Activated naive CD4-positive, alpha-beta T cell (primary cell): ENCODE measurements around the gene MAML3.

Experiments
- DNase-seq, 4 experiments: peaks; one replicate each; lab custom pipeline; 2025; lab: John Stamatoyannopoulos, UW

The MAML3 gene

DNA sequence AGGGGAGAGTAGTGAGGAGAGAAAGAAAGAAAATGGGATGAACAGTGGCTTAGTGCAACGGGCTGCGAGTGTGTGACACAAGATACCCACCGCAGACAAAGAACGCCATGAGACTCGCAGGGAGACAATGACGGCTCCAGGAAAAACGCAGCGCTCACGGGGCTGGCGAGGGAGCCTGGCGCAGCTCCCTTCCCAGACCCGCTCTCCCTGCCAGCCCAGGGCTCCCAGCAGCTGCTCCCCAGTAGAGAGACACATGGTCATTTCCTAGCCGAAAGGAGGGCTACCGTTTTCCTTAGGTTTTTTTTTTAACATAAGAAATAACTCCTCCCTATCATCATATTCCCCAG lies 149.5 kb downstream of the MAML3 start:
- DNase-seq: no peak

DNA sequence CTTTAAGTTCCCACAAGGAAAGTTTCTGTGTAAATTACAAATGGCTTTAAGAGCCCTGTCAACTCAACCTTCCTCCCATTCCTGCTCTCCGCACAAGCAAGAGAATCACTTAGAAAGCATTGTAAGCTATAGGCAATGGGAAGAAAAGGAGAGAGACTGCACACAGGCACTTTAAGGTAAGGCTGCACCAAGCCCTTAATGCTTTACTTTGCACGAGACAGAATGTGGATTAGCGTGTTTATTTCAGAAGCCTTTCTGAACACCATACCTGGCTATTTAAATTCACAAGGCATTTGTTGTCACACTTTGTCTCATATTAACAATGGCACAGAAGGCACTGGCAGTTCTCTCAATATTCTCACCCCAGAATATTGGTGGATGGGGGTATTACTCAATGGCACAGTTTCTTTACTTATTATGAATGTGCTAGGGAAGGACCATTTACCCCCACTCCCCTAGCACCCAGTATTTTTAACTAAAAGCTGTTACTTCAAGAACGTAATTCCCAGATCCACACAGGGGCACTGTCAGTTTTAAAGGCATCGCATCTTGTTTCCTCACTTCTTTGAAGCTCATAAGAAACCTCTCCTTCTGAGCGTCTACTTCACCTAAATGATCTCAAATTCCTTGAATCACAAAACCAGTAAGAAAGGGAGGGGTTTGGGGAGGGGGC lies 150.0 kb downstream of the MAML3 start:
- no peak for DNase-seq

DNA sequence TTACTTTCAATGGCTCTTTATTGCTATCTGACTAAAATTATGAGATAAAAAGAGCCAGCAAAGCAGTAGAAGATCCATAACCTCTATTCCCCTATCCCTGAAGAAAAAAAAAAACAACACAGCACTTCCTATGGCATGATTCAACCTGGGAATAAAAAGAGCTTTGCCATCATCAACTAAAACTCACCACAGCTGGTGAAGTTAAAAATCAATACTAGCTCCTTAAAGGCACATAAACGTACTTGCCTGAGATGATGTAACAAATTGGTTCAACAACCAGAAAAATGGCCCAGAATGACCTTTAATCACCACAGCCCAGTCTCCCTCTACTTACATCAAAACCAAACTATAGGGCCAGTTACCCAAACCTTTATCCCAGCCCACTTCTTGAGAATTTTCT lies 153.8 kb downstream of the MAML3 start:
- no peak for DNase-seq

DNA sequence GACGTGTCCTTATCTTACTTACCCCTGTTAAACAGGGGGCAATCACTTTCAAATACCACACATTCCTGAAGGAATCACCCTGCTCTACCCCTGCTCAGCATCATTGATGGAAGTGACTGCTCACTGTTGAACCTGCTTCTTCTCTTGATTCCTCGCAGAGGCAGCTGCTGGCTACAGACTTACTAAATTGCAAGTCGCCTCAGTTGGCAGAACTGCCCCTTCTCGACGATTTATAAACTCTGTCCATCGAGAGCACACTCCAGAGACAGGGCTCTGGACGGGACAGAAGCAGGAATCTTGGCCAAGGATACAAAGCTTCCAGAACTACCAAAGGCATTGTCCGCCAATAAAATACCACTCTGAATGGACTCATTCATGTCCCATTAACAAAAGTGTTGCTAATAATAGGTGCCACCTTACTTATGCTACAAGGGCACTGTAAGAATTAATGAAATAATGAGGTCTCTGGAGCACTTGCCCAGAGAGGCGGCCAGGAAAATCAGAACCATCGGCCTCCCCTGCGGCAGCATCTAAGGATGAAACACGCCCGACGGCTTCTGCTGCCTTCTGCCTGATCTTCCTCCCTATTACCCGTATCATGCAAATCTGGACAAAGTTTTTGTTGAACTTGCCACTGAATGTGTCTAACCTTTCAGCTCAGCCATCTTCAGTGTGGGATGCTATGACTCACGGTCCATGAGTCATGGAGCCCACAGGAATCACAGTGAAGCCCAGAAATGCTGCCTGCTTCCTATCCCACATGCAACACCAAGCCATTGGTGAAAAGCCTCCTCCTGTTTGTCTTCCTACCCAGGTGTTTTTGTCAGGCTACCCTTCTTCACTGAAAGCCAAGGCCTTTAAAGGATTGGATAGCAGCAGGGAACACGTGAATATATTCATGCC lies 164.9 kb downstream of the MAML3 start:
- no peak for DNase-seq

DNA sequence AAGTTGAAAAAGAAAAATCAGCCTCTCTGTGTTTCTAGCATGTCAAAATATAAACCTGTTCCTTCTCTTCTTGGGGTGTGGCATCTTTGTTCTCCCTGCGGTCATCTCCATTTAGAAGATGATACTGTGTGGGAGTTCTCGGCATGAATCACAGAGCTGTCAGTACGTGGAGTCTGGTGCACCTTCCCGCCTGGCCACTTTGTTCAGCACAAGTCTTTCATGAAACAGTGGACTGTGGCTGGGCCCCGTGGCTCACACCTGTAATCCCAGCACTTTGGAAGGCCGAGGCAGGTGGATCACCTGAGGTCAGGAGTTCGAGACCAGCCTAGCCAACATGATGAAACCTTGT lies 166.5 kb downstream of the MAML3 start:
- DNase-seq: no peak

DNA sequence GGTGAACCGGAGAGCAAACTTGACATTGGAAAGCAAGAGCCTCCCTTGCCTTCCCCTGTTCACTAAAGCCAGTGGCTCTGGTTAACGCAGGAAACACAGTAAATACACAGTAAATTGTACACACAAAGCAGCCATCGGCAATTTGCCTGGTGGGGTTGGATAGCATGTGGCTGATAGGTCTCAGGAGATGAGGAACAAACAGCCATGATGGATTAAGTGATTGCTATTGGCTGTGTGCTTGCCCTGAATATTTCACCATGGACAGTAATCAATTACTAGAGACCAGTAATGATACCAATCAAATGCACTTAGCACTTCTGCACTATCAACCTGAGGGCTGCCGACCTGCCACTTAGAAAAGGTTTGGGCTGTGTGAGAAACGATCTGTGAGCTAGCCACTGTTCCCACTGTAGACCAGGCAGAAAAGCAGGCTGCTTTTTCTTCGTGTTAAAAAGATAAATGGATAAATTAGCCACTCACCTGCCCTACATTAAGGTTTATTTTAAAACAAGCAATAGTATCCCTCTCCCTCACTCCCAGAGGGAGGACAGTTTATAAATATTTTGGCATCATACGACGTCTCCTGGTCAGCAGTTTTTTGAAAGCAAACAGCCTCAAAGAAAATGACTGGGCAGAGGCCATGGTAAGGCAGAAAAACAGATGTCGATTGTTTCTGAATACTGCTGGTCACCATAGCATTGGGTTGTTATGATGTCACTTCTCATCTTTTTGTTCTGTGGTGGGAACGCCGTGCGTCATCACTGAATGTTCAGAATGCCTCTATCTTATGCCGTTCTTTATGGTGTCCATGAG lies 167.1 kb downstream of the MAML3 start:
- no peak for DNase-seq

DNA sequence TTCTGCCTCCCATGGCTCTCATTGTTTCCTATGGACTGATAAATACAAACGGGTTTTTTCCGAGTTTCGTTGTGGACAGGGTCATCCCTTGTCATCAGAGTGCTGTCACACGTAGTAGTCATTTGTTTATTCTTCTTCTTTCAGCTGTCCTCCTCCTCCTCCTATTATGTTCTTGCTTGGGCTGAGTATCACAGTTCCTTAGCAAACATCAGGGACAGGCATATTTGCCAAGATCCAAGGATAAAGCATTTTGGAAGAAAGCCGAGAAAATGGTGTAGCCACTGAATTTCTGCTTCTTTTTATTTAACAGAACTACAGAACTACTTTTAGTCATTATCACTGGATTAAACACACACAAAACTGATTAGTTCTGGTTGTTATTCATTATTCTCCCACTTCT lies 167.9 kb downstream of the MAML3 start:
- DNase-seq: no peak

DNA sequence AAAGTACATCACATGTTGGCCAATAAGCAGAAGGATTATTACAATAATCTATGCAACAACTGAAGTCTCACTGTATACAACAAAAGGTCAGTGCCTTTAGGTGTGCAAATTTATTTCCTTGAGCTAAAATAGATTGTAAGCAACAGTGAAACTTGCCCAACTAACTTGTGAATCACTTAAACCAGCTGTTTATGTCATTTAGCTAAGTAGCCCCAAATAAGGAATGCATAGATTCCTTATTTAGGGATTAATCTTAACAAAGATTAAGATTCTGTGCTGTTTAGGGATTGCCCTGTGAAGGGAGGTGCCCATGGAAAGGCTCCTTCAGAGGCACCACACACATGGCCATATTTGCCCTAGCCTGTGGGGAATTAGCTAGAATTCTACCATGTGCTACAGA lies 168.6 kb downstream of the MAML3 start:
- DNase-seq: no peak

DNA sequence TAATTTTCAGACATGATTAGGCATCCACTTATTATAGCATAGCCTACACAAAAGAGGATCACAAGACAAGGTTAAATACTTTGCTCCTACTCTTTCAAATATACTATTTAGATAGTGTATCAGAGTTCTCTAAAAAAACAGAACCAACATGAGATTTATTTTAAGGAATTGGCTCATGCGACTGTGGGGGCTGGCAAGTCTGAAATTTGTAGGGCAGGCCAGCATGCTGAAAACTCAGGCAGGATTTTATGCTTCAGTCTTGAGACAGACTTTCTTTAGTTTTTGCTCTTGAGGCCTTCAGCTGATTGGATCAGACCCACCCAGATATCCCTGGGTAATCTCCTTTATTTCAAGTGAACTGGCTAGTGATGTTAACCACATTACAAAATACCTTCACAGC lies 169.5 kb downstream of the MAML3 start:
- no peak for DNase-seq

DNA sequence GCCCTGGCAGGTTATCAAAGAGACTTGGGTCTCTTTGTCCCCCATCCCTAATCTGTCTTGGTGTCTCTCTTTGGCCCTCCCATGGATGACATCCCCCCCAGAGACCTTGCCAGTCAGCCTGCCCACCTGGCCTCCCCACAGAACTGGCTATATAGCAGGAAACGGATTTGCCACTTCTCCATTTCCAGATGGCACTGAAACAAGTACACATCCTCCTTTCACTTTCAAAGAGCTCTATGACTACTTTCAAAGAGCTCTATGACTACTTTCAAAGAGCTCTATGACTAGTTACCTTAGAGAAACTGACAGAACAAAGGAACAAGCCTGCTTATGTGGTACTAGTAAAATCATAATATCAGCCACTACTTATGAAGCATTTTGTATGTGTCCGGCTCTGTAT lies 175.3 kb downstream of the MAML3 start:
- DNase-seq: no peak

DNA sequence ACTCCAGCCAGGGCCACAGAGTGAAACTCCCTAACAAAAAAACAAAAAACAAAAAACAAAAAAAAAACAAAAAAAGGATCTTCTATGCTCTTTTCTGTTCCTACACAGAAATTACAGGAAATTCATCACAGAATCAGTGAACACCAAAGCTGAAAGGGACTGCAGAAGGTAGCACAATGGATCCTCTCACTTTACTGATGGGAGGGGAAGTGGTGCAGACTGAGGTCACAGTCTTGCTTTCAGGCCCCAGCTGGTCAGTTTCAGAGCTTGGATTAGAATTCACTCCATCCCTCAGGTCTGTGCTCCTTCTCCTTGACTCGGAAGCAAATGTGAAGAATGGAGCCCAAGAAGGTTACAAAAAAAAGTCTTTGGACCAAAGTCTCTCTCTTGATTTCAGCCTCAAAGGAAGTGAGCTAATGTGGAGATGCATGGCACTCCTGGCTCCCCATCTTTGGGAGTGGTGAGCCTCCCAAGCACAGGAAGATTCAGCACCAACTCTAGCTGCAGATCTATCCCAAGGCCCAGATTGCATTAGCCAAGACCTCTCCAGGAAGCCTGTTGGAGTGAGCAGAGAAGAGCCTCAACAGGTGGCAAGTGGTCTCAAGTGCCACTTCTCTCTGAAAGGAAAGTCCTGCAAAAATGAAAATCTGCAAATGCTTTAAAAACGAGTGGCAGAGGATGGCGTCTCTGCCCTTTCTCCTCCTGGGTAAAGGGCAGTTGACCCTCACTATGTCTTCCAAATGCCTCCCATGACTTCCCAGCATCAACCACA lies 176.0 kb downstream of the MAML3 start:
- DNase-seq: no peak

DNA sequence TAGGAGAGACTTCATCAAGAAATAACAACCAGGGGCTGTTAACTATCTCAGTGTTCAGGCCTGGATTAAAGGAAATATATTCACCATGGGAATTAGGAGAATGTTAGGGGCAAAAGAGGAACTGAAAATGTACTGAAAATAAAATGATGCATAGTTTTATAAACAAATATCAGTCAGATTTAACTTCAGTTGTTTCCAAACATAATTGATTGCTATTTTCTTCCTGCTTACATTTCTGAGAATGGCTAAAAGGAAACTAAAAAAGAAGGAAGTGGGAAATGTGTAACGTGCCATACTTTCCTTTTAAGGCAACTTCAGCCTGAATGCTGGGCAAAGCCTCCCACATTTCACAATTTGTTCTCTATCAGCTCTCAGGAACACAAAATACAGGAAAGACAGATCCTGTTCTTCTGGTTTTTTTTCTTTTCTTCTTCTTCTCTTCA lies 178.1 kb downstream of the MAML3 start:
- DNase-seq: no peak

DNA sequence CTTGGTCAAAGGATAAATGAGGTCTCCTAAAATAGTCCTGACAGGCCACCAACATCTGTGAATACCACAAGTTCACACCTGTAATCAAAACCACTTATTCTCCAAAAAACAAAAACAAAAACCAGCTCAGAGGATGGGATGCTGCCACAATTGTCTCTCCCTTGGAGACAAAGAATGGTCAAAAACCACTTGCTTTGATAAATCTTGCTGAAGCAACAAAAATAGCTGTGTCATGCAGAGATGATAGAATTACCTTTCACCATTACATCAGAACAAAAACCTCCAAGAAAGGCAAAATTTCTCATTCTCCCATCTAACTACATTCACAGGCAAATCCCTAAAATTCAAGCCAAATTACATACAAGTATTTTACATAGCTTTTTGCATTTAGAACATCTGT lies 180.4 kb downstream of the MAML3 start:
- no peak for DNase-seq

DNA sequence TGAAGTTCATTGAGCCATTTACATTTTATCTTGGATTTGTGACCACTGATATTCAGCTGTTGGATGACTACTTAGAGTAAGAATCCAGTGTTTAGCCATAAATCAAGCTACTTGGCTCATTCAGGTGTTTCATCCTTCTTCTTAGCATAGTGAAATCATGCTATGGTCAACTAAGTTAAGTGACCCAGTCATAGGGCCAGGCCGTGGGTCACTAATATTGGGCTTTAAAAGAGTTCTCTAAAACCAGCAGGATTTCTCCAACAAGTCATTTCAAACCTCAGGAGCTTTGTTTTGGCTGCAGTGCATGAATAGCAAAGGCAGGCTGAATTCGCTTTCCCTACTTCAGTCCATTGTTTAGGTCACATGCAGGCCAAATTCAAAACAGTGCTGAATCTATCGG lies 181.0 kb downstream of the MAML3 start:
- DNase-seq: no peak

DNA sequence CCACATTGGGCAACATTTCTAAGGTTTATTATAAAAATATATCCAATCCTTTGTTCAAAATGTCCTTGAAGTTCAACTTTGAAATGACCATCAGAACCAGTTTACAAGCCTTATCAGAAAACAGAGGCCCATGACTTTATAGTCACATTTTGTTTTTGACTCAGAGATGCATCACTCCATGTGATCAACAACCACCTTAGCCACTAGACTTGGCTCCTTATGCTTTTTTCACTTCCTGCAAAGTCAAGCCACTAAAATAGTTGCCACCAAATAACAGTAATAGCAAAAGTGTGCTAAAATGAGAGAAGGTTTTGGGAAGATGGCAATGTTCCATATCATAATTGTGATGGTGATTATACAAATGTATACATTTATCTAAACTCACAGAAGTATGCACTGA lies 181.7 kb downstream of the MAML3 start:
- DNase-seq: no peak

DNA sequence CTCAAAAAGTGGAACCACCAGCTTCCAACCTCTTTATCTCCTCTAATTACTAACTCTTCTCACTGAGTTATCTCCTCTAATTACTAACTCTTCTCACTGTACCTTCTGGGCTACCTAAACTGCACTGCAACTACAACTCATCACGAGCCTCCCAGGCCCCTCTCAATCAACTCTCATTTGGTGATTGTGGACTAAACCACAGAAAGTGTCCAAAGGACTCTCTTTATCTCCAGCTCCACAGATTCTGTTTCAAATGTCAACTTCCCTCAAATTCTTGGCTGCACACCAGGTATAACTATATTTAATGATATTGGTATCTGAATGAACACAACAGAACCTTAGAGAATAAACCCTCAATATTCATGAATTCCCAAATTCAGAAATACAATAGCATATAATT lies 182.9 kb downstream of the MAML3 start:
- no peak for DNase-seq

DNA sequence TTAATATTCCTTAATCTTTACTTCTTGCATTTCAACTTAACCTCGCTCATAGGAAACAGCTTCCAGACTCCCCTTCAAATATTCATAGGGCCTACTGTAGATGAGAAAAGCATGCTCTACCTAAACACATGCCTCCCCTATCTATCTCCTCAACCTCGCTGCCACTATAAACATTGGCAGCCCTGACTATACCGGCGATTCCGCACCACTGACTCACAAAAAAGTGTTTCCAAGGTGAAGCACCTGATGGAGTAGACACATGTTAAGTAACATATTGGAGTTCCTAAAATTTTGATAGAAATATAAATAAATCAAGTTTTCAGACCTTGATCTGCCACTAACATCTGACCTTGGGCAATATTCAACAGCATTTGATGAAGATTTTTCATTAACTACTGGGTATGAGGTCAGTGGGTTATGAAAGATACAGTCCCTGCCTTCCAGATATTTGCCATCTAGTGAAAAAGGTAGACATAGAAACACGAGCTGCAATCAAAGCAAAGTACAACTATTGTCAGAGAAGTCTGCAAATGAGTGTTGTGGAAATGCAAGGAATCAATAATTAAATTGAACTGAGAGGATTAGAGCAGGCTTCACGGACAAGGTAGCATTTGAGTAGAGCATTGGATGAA lies 184.2 kb downstream of the MAML3 start:
- DNase-seq: no peak

DNA sequence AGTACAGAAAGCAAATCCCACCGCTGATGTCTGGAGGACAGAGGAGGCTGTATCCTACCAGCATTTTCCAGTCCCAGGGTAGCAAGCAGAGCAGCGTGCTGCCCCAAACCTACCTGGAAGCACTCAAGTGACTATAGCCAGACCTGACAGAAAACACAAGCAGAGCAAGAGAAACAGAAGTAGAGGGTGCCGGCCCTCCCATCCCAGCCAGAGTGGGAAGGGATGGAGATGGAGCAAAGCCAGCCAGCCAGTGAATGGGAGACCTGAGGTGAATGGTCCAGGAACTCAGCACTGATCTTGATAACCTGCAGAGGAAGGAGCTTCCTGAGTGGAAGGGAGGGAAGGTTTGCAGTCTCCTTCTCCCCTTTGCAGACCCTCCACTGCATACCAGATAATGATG lies 185.2 kb downstream of the MAML3 start:
- DNase-seq: no peak

DNA sequence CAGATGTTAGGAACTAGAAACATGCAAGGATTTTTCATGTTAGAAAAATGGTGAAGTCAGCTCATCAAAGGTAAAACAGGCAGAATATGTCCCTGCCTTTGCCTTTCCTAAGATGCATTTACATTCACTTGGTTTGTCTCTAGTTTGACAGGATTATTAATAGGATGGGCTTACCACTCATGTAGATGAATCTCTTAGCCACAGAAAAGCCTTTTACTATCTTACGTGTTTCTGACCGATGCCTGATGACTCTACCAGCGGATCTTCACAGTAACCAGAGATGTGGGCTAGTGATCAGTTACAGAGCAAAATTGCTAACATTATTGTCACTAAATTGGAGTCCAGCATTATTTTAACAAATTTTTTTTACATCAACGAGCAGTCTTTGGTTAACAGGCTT lies 187.6 kb downstream of the MAML3 start:
- DNase-seq: no peak

DNA sequence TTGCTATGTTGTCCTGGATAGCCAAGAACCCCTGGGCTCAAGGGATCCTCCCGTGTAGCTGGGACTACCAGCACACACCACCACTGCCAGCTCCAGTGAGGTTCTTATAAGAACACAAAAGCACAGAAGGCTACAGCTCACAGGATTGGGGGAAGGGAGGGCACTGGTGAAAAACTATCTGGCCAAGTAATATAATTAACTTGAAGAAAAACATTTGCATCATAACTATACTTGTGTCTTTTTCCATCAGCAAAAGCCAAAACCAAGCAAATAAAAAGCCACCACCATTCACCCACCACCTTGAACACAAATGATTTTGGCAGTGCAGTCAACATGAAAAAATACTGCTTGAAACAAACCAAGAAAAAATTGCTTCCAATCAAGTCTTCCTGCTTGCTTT lies 188.2 kb downstream of the MAML3 start:
- no peak for DNase-seq

DNA sequence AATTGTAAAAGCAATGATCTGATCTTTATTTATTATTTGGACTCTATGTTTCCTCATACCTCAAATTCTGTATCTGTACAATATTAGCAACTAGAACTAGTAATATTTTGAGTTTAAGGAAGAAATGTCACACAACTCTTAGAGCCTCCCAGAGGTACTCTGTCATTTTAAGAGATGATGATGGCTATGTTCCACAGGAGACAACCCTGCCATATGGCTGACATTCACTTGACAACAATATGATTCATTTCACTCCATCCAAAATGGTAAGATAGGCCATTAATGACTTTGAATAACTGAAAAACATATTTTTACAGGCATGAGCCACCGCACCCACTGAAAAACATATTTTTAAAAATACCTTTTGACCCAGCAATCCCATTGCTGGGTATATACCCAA lies 190.3 kb downstream of the MAML3 start:
- DNase-seq: no peak
